ENCODE data around the gene CCZ1B.
"Not testable (repeated sequence)": the region's sequence is repeated elsewhere in the genome, so short reads cannot be mapped to it uniquely, and the experiment has no call there.

Gene CCZ1B

DNA sequence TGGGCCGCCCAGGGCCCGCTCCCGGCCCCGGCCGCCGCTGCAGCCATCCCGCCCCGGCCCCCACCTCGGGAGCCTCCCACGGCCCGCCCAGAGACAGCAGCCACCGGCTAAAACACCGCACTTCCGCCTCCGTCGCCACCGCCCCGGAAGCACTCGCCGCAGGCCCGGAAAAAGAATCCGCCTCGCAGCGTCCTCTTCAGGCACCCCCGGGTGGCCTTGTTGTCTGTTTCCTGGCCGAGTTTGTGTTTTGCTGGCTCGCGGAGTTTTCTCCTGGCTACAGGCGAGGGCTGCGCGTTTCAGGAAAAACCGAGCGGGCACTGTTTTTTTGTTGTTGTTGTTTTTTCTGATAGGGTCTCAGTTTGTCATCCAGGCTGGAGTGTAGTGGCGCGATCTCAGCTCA lies at the start of gene CCZ1B:
Gene CCZ1B (minus strand): TSS at position 125 of the 400 bp plus-strand sequence. CDS start 78 bp downstream, at position 47.
- TF ChIP-seq, protein P1, sequence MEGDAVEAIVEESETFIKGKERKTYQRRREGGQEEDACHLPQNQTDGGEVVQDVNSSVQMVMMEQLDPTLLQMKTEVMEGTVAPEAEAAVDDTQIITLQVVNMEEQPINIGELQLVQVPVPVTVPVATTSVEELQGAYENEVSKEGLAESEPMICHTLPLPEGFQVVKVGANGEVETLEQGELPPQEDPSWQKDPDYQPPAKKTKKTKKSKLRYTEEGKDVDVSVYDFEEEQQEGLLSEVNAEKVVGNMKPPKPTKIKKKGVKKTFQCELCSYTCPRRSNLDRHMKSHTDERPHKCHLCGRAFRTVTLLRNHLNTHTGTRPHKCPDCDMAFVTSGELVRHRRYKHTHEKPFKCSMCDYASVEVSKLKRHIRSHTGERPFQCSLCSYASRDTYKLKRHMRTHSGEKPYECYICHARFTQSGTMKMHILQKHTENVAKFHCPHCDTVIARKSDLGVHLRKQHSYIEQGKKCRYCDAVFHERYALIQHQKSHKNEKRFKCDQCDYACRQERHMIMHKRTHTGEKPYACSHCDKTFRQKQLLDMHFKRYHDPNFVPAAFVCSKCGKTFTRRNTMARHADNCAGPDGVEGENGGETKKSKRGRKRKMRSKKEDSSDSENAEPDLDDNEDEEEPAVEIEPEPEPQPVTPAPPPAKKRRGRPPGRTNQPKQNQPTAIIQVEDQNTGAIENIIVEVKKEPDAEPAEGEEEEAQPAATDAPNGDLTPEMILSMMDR (IDR thresholded peaks at IDR 0.05; ENCODE audit: low read depth, low read length) = peak; percentile 28
- DNase-seq (ENCODE audit: extremely low read depth, low read depth) = peak; percentile 8

DNA sequence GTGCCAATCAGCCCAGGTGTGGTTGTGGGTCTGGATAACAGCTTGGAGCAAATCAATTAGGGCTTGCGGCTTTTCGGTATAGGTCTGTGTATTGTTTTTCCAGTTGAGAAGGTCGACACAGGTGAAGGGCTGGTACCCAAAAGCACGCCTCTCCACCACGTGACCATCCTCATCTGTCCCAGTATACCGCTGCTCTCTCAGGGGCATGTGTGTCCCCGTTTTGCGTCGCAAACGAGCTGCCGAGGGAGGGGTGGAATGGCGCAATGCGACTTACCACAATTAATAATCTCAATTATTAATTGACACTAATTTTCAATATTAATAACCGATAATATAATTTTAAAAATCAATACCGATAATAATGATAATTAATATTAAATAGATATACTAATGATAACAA lies 48.9 kb upstream of the CCZ1B start:
- not testable (repeated sequence) for DNase-seq (ENCODE audit: extremely low read depth, low read depth)

DNA sequence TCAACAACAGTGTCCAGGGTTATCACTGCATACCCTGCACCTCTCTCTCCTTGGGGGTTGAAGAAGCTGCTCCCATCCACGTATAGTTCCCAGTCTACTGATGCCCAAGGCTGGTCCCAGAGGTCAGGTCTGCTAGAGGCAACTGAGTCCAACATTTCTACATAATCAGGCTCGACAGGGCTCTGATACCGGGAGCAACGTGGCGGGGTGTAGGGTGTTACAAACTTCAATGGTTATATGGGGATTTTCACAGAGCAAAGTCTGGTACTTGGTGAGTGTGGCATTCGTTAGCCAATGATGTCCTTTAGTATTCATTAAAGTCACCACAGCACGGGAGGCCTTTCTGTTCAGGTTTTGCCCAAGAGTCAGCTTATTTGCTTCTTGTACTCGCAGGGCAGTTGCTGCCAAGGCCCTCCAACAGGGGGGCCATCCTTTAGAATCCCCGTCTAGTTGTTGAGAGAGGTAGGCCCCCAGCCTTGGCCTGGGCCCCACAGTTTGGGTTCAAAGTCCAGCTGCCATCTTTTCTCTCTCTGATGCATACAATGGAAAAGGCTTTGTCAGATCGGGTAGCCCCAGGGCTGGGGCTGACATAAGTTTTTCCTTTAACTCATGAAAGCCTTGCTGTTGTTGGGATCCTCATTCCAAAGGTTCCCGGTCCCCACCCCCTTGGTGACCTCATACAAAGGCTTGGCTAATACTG lies 46.3 kb upstream of the CCZ1B start:
- not testable (repeated sequence) for DNase-seq (ENCODE audit: extremely low read depth, low read depth)

DNA sequence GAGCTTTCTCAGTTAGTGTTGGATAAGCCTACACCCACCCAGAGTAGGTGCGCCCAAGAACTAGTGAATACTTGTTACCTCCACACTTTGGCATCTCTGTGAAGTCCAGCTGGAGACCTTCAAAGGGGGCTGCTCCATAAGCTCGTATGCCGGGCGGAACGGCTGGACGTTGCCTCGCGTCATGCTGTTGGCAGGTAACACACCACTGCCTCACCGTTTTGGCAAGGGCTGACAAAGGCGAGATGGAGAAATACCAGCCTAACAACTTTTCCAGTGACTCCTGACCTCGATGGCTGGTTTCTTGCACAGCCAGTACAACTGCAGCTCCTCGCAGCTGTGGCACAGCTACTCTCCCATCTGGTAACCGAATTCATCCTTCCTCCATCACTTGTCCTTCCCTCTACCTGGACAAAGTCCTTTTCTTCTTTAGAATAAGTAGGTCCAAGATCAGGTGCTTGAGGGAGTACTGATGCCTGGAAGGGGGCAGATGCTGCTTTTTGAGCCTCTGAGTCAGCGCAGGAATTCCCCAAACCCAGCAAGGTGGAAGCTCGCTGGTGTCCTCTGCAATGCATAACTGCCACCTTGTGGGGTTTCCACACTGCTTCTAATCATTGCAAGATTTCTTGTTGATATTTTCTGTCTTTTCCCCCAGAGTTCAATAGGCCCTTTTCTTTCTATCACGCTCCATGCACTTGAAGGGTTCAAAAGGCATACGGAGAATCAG lies 45.5 kb upstream of the CCZ1B start:
- DNase-seq (ENCODE audit: extremely low read depth, low read depth) = not testable (repeated sequence)

DNA sequence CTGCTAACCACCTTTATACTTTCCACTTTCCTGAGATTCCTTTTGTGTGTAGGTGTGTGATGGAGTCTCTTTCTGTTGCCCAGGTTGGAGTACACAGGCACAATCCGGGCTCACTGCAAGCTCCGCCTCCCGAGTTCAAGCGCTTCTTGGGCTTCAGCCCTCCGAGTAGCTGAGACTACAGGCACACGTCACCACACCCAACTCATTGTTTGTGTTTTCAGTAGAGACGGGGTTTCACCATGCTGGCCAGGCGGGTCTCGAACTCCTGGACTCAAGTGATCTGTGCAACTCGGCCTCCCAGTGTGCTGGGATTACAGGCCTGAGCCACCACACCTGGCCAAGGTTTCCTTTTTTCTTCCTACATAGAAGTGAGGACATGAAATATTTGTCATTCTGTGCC lies 38.7 kb upstream of the CCZ1B start:
- not testable (repeated sequence) for DNase-seq (ENCODE audit: extremely low read depth, low read depth)

DNA sequence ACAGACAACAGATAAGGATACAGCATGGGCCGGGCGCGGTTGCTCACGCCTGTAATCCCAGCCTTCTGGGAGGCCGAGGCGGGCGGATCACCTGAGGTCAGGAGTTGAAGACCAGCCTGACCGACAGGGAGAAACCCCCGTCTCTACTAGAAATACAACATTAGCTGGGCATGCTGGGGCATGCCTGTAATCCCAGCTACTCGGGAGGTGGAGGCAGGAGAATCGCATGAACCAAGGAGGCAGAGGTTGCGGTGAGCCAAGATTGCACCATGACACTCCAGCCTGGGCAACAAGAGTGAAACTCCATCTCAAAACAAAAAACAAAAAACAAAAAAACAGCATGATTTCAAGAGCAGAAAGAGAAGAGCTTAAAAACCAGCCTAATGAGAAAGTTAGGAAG lies 38.1 kb upstream of the CCZ1B start:
- DNase-seq (ENCODE audit: extremely low read depth, low read depth) = not testable (repeated sequence)

DNA sequence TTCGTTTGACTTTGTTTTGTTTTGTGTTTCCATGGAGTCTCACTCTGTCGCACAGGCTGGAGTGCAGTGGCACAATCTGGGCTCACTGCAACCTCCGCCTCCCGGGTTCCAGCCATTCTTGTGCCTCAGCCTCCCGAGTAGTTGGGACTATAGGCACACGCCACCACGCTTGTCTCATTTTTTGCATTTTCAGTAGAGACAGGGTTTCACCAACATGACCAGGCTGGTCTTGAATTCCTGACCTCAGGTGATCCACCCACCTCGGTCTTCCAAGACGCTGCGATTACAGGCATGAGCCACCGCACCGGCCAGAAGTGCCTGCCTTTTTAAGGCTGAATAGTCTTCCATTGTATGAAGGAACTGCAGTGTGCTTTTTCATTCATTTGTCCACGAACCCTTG lies 36.8 kb upstream of the CCZ1B start:
- not testable (repeated sequence) for DNase-seq (ENCODE audit: extremely low read depth, low read depth)

DNA sequence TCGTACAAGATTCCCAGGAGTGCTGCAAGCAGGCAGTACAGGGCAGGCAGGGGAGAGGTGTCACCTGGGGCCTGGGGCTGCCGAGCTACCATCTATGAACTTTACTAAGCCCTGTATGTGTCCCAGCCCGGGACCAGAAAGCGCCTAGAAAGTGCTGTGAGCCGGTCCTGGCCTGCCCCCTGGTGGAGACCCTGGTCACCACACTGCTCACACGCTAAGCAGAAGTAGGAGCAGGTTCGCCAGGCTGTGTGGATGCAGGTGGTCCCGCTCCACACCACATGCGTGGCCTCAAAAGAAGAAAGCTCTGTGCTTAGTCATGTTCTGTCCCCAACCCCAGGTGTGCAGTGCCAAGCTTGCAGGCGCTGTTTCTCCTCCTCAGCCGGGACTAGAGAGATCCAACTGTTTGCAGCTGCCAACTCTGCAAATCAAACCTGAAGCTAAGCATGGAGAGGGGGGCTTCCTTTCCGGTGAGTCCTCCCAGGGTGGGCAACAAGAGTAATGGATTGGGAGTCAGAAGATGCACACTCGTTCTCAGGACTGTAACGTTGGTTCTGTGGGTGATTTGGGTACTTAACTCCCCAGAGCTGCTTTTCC lies 31.7 kb upstream of the CCZ1B start:
- TF ChIP-seq, protein P1 (IDR thresholded peaks at IDR 0.05; ENCODE audit: low read depth, low read length) = peak; percentile 52
- not testable (repeated sequence) for DNase-seq (ENCODE audit: extremely low read depth, low read depth)

DNA sequence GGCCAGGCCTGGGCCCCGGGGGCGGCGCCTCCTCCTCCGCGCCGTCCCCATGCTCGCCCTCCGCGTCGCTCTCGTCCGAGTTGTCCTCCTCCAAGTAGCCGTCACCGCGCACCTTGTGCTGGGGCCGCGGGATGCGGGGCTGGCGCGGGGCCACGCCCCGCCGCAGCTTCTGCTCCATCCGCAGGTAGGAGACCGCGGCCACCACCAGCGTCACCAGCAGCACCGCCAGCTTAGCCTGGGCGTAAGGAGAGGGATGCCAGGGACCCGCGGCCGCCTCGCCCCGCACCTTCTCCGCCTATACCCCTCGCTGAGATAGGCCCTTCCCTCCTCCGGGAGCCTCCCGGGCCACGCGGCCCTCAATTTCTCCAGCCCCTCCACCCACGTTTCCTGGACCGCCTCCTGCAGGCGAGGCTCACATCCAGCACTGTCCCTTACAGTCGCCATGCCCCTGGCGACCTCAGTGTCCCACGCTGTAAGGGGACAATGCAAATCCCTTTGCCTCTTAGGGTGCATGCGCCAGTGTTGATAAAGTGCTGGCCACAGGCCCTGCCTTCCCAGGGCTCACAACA lies 29.6 kb upstream of the CCZ1B start:
- not testable (repeated sequence) for DNase-seq (ENCODE audit: extremely low read depth, low read depth)

DNA sequence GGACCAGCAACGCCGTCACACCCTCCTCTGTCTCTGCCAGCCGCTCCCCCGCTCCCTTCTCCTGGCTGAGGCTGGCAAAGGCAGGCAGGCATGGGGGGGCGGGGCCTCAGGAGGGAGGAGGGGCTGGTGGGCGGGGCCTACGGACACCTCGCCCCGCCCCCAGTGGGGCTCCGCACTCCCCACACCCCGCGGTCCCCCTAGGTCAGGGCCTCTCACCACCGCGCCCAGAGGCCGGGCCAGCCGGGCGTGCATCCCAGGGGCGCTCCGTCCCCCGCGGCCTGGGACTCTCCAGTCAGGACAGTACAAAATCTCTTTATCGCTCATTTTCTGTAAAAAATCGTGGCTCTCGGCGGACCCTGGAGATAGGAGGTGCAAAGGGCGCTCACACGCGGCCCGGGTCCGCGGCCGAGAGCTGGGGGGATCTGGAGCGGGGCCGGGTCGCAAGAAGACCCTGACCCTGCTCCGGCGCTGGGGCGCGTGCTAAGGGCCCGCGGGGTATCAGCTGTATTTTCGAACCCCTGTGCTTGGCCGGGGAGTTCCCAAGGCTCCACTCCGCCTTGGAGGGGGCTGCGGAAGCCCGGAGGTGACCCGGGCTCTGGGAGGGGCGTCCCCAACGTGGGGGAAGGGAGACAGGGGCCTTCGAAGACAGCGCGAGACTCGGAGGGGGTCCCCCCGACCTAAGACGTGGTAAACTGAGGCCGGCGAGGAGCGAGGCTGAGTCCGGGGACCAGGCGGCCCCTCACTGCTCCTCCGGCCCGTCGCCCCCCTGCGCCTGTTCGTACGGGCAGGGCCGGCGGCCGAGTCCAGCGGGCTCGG lies 28.9 kb upstream of the CCZ1B start:
- DNase-seq (ENCODE audit: extremely low read depth, low read depth) = not testable (repeated sequence)

DNA sequence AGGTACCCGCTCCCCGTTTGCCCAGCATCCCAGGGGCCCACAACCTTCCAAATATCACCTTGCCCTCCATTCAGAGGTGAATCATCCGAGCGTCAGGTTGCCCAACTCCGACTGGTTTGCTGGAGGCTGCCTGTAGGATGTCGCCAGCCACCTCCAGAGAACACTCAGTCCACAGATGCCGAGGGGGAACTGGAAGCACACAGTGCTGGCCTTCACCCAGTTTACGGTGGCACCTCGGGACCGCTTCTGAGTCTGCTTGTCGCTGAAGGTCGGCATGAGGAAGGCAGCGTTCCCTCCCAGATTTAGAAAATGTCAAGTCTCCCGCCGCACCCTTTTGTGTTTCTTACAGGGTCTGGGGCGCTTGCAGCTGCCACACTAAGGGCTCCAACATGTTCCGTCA lies 27.6 kb upstream of the CCZ1B start:
- not testable (repeated sequence) for DNase-seq (ENCODE audit: extremely low read depth, low read depth)

DNA sequence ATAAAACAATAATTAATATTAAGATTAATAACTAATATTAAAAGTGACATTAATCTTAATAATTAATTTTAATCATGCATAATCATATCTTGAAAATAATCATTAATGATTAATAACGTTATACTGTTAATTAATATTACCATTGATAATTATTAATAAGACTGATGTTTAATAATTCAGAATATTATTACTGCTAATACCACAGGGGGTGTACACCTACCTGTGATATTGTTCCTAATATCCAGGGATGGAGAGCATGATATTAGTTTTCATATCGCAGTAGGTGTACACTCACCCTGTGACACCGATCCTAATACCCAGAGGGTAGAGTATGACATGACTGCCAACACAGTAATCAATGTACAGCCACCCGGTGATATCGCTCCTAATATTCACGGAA lies 23.1 kb upstream of the CCZ1B start:
- not testable (repeated sequence) for DNase-seq (ENCODE audit: extremely low read depth, low read depth)

DNA sequence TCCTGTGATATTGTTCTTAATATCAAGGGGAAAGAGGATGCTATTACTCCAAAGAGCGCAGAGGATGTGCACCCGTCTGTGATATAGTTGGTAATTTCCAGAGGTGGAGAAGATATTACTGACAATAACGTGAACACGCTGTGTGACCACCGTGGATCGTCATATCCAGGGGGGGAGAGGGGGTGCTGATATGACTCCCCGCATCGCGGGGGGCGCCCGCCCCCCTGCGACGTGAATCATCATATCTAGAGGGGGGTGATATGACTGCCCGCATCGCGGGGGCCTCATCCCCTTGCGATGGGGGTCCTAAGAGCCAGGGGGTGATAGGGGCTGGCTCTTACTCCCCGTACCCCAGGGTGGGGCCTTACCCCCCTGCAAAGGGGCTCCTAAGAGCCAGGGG lies 21.7 kb upstream of the CCZ1B start:
- not testable (repeated sequence) for DNase-seq (ENCODE audit: extremely low read depth, low read depth)

DNA sequence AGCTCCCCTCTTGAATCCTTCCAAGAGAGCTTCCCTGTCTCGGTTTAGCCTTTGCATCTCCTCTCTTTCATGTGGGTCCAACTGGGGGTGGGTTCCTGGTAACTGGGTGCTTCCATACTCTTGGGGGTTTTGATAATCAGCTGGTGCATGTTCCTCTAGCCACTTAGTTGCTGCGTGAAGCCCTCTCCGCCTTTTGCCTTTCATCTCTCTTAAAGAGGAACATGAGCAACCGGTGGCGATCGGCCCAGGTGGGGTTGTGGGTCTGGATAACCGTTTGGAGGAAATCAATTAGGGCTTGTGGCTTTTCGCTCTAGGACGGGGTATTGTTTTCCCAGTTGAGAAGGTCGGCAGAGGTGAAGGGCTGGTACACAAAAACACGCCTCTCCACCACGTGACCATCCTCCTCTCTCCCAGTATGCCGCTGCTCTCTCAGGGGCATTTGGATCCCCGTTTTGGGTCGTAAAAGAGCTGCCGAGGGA lies 19.9 kb upstream of the CCZ1B start:
- DNase-seq (ENCODE audit: extremely low read depth, low read depth) = not testable (repeated sequence)

DNA sequence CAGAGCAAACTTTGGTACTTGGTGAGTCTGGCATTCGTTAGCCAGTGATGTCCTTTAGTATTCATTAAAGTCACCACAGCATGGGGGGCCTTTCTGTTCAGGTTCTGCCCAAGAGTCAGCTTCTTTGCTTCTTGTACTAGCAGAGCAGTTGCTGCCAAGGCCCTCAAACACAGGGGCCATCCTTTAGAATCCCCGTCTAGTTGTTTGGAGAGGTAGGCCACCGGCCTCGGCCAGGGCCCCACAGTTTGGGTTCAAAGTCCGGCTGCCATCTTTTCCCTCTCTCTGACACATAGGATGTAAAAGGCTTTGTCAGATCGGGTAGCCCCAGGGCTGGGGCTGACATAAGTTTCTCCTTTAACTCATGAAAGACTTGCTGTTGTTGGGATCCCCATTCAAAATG lies 17.6 kb upstream of the CCZ1B start:
- DNase-seq (ENCODE audit: extremely low read depth, low read depth) = not testable (repeated sequence)

DNA sequence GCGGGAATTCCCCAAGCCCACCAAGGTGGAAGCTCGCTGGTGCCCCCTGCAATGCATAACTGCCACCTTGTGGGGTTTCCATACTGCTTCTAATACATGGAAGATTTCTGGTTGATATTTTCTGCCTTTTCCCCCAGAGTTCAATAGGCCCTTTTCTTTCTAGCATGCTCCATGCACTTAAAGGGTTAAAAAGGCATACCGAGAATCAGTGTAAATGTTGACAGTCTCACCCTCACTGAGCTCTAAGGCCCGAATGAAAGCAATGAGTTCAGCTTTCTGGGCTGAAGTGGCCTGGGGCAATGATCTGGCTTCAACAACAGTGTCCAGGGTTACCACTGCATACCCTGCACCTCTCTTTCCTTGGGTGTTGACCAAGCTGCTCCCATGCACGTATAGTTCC lies 17.0 kb upstream of the CCZ1B start:
- not testable (repeated sequence) for DNase-seq (ENCODE audit: extremely low read depth, low read depth)

DNA sequence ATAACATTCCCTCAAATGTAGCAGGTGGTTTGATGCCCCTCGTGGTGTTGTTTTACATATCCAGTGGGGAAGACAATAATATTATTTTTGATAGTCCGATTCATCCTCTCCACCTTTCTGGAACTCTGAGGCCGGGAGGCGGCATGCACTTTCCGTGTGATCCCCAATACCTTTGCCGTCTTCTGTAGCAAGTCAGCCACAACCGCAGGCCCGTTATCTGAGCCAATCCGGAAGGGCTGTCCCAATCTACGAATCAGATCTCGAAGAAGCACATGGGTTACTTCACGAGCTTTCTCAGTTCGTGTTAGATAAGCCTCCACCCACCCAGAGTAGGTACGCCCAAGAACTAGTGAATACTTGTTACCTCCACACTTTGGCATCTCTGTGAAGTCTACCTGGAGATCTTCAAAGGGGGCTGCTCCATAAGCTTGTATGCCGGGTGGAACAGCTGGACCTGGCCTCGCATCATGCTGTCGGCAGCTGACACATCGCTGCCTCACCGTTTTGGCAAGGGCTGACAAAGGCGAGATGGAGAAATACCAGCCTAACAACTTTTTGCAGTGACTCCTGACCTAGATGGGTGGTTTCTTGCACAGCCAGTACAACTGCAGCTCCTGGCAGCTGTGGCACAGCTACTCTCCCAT lies 16.3 kb upstream of the CCZ1B start:
- not testable (repeated sequence) for DNase-seq (ENCODE audit: extremely low read depth, low read depth)

All from AG09319 (cell line).